HG02970 (cell line): Measurements from ENCODE around the gene TUBB.

ENCODE experiments used
- ATAC-seq: cut with Tn5 transposase; IDR thresholded peaks from one replicate; pipeline ENCODE4 v1.9.1; 2021; ENCODE audit warnings: mild to moderate bottlenecking, moderate library complexity, moderate number of reproducible peaks; ENCODE audit not compliant: unreplicated experiment, low FRiP score

Gene TUBB

DNA sequence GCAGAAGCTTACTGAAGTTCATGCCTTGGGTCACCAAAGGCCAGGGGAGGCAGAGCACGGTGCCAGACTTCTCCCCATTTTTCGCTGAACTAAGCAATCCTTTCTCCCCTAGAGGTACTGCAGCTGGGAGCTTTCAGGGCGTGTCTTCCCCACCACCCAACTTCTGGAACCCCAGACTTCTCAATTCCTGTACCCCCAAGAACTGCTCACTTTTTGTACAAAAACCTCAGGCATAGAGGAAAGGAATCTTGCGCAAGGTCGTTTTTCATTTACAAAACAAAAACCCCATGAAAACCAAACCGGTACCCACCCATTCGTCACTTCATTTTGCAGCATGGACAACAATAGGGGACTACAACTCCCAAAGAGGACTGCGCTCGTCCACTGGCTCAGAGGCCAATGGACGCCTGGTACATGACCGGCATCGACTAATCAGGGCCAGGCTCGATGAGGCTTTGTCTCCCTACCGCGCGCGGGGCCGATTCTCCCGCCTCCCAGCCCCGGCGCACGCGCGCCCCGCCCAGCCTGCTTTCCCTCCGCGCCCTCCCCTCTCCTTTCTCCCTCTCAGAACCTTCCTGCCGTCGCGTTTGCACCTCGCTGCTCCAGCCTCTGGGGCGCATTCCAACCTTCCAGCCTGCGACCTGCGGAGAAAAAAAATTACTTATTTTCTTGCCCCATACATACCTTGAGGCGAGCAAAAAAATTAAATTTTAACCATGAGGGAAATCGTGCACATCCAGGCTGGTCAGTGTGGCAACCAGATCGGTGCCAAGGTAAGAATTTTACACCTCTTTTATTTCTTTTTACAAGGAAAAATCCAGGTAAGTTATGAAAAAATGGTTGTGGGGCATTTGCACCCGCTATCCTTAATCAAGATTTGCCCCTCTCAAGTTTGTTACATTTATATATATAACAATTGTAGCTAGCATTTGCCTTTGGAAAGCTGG is at the start of gene TUBB:
Gene TUBB (plus strand): TSS at position 562 of the 947 bp plus-strand sequence. CDS start 155 bp downstream, at position 717.
- ATAC-seq: no peak

GRCh38 chr6:30670760-30671527 is 49.2 kb upstream of the TUBB start:
- no peak for ATAC-seq

GRCh38 chr6:30672445-30673253 is 47.5 kb upstream of the TUBB start, which contains the start of gene DHX16:
Gene DHX16, minus strand, starts transcription at chr6:30673006. Its CDS starts 165 bp downstream, at chr6:30672841.
- peak; percentile 84 for ATAC-seq

DNA sequence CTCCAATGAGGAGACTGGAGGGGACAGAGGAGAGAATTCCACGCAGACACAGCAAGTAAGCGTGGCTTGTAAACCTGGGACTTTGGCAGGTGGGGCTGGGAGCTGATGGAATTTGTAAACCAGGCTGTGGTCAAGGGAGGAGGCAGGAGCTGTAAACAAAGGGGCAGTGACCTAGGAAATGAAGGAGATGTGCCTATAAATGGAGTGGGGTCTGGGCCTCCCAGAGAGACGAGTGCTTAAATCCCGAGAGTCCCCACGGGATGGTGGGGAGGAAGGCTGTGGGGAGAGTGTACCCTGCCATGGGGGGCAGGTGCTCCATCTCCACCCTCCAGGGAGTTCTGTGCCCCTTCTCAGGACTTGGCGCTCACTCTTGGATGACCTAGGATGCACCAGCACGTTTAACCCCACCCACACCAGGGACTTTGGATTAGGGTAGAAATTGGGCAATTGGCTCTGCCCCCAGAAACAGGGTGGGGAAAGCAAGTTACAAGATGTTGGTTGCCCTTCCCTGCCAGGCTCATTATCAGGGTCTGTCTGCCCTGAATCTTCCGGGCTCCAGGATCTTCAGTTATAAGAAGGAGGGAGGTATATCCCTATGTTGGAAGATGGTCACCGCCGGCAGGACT is 43.4 kb upstream of the TUBB start:
- no peak for ATAC-seq

GRCh38 chr6:30678964-30679726 is 41.0 kb upstream of the TUBB start:
- ATAC-seq: no peak

DNA sequence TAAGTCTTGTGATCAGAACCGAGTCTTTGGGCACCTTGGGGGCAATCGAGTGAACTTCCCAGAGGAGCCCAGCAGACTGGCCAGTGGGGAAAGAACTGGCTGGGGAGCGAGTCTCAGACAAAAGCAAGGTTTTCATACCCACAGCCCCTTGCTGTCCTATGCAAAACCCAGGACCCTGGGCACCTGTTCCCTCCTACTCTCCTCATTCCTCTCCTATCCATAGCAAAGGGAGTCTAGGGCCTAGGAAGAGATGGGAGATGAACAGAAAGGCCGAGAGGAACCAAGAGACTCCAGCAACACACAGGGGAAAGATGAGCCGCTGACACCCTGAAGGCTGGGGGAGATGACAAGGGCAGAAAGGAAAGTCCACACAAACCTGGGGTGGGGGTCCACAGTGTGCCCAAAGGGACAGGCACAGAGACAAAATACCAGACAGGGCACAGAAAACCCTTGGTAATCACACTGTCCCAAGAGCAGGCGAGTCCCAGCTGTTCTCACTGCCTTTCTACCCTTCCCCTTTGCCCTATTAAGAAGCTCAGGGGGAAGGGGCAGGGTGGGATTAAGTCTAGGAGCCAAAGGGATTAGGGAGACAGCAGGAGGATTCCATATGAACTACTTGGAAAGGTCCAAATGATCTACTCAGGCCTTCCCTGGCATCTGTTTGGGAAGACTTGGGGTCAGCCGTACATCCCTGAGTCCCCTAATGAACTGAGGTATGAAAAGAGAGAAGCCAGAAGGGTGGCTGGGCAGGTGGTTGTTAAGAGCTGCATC is 40.2 kb upstream of the TUBB start:
- ATAC-seq: no peak

DNA sequence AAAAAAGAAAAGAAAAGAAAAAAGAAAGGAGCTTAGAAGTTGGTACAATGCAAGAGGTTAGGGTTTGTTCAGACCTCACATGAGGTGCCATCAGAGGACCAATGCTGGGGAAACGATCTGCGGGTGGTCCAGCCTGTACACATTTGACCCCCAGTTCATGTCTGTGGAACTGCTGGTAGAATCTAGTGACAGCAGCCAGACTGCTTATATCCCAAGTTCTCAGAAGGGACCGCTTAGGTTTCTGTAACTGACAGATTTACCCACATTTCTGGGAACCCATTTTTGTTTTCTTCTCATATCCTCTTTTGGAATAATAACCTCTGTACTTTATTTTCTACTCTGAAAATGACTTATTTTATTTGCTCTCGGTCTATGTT is 38.4 kb upstream of the TUBB start:
- ATAC-seq: no peak

DNA sequence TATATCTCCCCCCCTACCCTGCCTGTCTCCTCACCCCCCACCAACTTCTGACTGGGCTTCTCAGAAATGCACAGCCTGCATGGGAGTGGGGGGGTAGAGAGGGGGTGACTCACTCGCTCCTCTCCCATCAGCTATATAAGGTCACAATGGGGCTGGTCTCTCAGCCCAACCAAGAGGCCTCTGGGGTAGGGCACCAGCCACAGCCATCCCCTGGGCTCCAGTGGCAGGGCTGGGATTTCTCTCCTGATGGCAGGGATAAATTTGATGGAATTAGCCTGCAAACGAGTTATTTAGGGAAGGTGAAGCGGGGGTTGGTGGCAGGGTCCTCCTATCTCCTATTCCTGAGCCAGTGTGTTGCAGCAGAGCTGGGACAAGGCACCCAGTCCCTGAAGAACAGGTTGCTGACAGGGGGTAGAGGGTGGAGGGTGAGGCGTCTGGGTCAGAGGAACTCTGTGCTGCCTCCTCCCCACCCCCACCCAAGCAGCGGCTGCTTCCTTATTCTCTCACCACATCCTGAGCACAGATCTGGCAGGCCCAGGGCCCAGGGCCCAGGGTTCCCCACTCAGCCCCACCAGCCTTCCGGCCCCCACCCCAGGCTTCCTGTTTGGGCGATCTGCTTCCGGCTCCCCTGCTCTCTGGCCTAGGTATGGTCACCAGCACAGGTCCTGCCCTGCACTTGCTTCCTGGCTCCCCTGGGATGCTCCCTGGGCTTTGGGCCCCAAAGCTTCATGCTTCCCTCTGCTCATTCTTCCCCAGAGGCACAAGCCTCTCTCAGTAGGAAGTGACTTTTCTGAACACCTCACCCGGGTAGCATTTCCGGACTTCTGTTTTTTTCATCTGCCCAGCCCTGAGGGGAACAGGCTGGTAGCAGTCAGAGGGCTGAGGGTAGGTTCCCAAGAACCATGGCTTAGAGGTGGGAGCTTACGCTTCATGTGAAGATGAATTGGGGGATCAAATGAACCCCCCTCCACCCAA is 37.7 kb upstream of the TUBB start:
- peak; percentile 32 for ATAC-seq

- no peak for ATAC-seq
Measured at GRCh38 chr6:30683183-30683979, 36.8 kb upstream of the TUBB start.

DNA sequence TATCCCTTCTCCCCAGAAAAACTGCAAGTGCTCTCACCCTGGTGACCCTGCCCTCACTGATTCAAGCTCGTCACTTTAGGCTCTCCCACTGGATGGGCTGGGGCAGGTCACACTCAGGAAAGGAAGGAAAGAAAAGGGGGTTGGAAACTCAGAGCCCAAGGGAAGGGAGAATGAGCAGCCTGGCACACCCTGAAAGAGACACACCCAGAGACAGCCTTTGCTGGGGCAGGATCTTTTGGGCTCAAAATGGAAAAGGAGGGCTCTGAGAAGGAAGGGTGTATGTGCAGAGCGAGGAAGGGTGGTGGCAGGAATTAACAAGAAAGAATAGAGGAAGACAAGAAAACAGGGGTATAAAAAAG is 36.2 kb upstream of the TUBB start:
- ATAC-seq: no peak

DNA sequence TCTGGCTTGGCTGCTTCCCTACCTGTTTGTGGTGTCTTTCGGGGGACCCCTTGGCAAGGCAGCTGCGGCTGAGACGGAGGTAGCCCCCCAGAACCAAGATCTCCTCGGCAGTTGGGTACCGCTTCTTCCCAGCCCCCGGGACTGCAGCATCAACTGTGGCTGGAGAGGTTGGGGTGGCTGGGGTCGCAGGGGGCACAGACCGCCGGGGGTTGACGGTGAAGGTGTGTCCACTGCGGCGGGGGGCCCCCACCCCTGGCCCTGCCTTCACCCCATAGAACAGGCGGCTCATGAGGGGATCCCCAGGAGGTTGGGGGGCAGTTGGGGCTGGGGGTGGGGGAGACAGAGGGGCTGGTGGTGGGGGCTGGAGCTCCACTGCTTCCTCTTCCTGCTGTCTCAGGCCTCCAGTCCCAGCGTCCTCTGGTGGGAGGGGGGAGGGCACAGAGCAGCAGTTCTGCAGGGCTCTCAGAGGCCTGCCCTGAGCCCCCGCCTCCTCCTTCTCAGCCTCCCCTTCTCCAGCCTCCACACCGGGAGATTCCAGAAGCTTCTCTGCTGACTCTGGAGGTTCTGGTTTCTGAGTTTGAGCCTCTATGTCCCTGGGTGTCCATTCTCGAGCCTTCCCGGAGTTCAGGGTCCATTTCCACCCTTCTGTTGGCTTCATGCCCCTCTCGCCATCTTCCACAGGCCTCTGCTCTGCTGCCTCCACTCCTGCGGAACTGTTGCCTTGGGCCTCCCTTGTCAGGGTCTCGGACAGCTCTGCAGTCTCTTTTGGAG is 35.6 kb upstream of the TUBB start:
- no peak for ATAC-seq

GRCh38 chr6:30685157-30686008 is 34.8 kb upstream of the TUBB start:
- no peak for ATAC-seq

DNA sequence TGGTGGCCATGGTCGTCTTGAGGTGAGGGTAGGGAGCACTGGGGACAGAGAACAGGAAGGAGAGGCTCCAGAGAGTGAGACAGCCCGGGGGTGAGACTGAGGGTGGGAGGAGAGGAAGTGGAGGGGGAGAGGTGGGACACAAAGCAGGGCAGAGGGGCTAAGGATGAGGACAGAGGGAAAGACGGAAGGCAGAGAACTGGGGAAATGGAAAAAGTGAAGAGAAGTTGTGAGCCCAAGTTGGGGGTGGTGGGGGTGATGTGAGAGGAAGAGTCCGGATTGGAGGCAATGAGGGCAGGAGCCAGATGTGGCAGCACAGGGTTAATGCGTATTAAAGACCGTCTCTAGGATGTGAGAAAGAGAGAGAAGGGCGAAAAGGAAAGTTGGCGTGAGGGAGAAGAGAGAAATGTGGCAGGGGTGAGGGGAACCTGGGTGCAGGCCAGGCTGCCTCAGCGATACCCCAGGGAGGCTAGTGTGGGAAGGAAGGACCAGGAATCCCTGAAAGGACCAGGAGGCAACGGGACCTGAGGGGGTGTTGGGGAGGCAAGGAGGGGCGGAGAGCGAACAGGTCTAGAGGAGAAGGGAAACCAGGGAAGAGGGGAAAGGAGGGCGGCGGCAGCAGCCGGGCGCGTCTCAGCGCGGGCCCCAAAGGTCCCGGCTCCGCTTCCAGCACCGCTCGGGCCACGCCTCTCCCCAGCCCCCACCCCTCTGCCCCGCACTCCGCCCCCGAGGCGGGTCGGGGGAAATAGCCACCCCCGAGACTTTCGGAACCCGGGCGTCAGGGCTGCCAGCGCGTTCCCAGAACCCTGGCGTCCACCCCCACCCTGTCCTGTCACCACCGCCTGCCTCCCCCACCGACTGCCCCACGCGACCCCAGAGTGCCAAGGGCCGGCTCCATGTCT is 33.9 kb upstream of the TUBB start, which contains the start of gene PPP1R18:
Gene PPP1R18 (minus strand): TSS at position 637 of the 899 bp plus-strand sequence. CDS start 627 bp downstream, at position 10.
- no peak for ATAC-seq
